ENCODE measurements around the gene NAPA. TPM values are rescaled to one million over a fixed set of nuclear protein-coding genes. Genes with fewer than 3 reads are reported as not detected.

NAPA gene
- total and polyA plus RNA-seq, 9 donors = 59.4 to 101 (median 95.0) TPM

- peaks cover 4% of the 10 kb centered on the region for H3K4me1 ChIP-seq (ENCODE audit: insufficient read depth)
- DNase-seq = no peak
- 23 to 30% (median 25%) methylated on average over 18 to 22 of the region's 22 CpGs for WGBS, 3 donors
- no peaks in the 10 kb centered on the region for H3K36me3 ChIP-seq
- H3K27me3 ChIP-seq = no peaks in the 10 kb centered on the region
- H3K4me3 ChIP-seq = no peak overlapping the region
- H3K9me3 ChIP-seq = peaks cover 0 to 4% of the 10 kb centered on the region in 2 donors
- no peak overlapping the region for H3K27ac ChIP-seq
- TF ChIP-seq EP300 (IDR thresholded peaks at IDR 0.05) = no peak
- TF ChIP-seq, protein P1, sequence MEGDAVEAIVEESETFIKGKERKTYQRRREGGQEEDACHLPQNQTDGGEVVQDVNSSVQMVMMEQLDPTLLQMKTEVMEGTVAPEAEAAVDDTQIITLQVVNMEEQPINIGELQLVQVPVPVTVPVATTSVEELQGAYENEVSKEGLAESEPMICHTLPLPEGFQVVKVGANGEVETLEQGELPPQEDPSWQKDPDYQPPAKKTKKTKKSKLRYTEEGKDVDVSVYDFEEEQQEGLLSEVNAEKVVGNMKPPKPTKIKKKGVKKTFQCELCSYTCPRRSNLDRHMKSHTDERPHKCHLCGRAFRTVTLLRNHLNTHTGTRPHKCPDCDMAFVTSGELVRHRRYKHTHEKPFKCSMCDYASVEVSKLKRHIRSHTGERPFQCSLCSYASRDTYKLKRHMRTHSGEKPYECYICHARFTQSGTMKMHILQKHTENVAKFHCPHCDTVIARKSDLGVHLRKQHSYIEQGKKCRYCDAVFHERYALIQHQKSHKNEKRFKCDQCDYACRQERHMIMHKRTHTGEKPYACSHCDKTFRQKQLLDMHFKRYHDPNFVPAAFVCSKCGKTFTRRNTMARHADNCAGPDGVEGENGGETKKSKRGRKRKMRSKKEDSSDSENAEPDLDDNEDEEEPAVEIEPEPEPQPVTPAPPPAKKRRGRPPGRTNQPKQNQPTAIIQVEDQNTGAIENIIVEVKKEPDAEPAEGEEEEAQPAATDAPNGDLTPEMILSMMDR (IDR thresholded peaks at IDR 0.05) = no peak
- TF ChIP-seq POLR2A (IDR thresholded peaks at IDR 0.05) = no peak
- intact Hi-C loops (cut with DNase I) = no loop called here
Measured at GRCh38 chr19:47444388-47444821, 70.5 kb downstream of the NAPA start.

DNA sequence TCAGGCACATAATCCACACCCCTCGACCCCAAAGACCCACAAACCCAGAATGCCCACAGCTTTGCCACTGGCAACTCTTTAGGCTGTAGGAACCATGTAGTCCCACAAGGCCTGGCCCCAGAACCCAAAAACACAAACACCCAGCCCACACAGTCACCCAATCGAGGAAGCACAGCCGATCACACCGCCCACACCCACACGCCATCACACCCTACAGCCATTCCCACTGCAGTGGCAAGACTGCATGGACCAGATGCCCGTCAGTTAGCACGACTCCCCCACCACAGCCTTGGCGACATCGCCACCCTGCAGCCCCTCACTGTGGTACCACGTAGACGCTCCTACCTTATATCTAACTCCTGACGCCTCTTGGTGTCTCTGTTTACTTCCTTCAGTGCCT, 71.5 kb downstream of the NAPA start:
- TF ChIP-seq POLR2A (IDR thresholded peaks at IDR 0.05) = no peak
- TF ChIP-seq, protein P1 (IDR thresholded peaks at IDR 0.05) = no peak
- TF ChIP-seq EP300 (IDR thresholded peaks at IDR 0.05) = no peak
- no peak overlapping the region for H3K4me3 ChIP-seq
- H3K4me1 ChIP-seq (ENCODE audit: insufficient read depth) = peaks cover 4% of the 10 kb centered on the region
- no peak for DNase-seq
- H3K9me3 ChIP-seq = peaks cover 0 to 4% of the 10 kb centered on the region in 2 donors
- WGBS, 3 donors = 52 to 69% (median 54%) methylated on average over 12 of the region's 12 CpGs
- H3K27ac ChIP-seq = no peak overlapping the region
- no peaks in the 10 kb centered on the region for H3K27me3 ChIP-seq
- H3K36me3 ChIP-seq = no peaks in the 10 kb centered on the region
- intact Hi-C loops (cut with DNase I) = no loop called here

DNA sequence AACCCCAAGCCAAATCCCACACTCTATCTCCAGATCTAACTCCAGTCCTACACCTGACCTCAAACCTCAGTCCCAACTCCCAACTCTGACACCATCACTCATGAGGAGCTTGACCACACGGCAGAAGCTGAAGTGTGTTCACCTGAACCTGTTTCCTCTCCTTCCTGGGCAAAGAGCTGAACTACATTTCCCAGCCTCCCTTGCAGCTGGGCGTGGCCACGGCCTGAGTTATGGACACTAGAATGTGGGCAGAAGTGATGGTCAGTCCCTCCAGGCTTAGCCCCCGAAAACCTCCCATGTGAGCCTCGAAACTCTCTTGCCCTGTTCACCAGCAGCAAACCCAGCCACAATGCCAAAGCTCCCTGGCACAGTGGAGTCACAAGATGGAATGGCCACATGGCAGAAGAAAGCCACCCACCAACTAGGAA, 76.1 kb downstream of the NAPA start:
- H3K4me3 ChIP-seq = no peak overlapping the region
- no peaks in the 10 kb centered on the region for H3K36me3 ChIP-seq
- no peaks in the 10 kb centered on the region for H3K9me3 ChIP-seq
- intact Hi-C loops (cut with DNase I) = loop anchor here (5.0 to 10.0 kb wide), 3 partner anchors 76 to 258 kb away; partner anchors contain the start of gene NAPA (in 2 of the 4)
- 28 to 48% (median 34%) methylated on average over 5 of the region's 5 CpGs for WGBS, 3 donors
- no peaks in the 10 kb centered on the region for H3K27me3 ChIP-seq
- no peak overlapping the region for H3K27ac ChIP-seq
- no peak for DNase-seq
- H3K4me1 ChIP-seq (ENCODE audit: insufficient read depth) = no peaks in the 10 kb centered on the region
- TF ChIP-seq, protein P1 (IDR thresholded peaks at IDR 0.05) = no peak

Other genes with a start within 250 kb of the NAPA start
- gene INAFM1, start 240.2 kb downstream of the NAPA start, total RNA-seq = 10 to 100 TPM in 6 of 7 donors, 1 to 10 TPM in 1; 9.7 to 53.3 (median 31.0) TPM
- 10 to 100 TPM in 1 of 2 donors, under 1 TPM in 1; 0.73 to 15.2 TPM for gene INAFM1, start 240.2 kb downstream of the NAPA start, polyA plus RNA-seq
- 10 to 100 TPM in 3 of 7 donors, 1 to 10 TPM in 4; 4.6 to 27.5 (median 9.4) TPM for gene C5AR1, start 205.2 kb downstream of the NAPA start, total RNA-seq
- gene C5AR1, start 205.2 kb downstream of the NAPA start, polyA plus RNA-seq = 1 to 10 TPM; 3.5 to 10.0 TPM
- 1 to 10 TPM in 6 of 7 donors, under 1 TPM in 1; 0.51 to 3.9 (median 1.3) TPM for gene C5AR2, start 182.9 kb downstream of the NAPA start, total RNA-seq
- gene C5AR2, start 182.9 kb downstream of the NAPA start, polyA plus RNA-seq = 1 to 10 TPM in 1 of 2 donors, under 1 TPM in 1; 0.41 to 1.1 TPM
- gene DHX34, start 165.7 kb downstream of the NAPA start, total RNA-seq = 10 to 100 TPM; 14.1 to 21.3 (median 17.7) TPM
- gene DHX34, start 165.7 kb downstream of the NAPA start, polyA plus RNA-seq = 10 to 100 TPM in 1 of 2 donors, 1 to 10 TPM in 1; 2.6 to 13.9 TPM
- 10 to 100 TPM; 13.3 to 30.6 (median 18.7) TPM for gene MEIS3, start 95.5 kb downstream of the NAPA start, total RNA-seq
- 10 to 100 TPM in 1 of 2 donors, 1 to 10 TPM in 1; 7.2 to 18.6 TPM for gene MEIS3, start 95.5 kb downstream of the NAPA start, polyA plus RNA-seq
- gene SLC8A2, start 43.2 kb downstream of the NAPA start, total RNA-seq = 1 to 10 TPM in 1 of 7 donors, under 1 TPM in 3, not detected in 3; 0.07 to 1.3 (median 0.39) TPM
- gene SLC8A2, start 43.2 kb downstream of the NAPA start, polyA plus RNA-seq = under 1 TPM; 0.08 to 0.60 TPM
- gene KPTN, start 30.8 kb downstream of the NAPA start, total RNA-seq = 1 to 10 TPM; 2.8 to 5.5 (median 4.4) TPM
- gene KPTN, start 30.8 kb downstream of the NAPA start, polyA plus RNA-seq = 1 to 10 TPM; 4.4 to 5.4 TPM
- gene ZNF541, start 58.1 kb upstream of the NAPA start, total RNA-seq = 1 to 10 TPM in 5 of 7 donors, under 1 TPM in 2; 0.62 to 2.5 (median 1.5) TPM
- gene ZNF541, start 58.1 kb upstream of the NAPA start, polyA plus RNA-seq = 1 to 10 TPM in 1 of 2 donors, under 1 TPM in 1; 0.97 to 1.8 TPM
- 10 to 100 TPM in 5 of 7 donors, 1 to 10 TPM in 2; 3.7 to 21.7 (median 13.1) TPM for gene BICRA, start 94.1 kb upstream of the NAPA start, total RNA-seq
- 10 to 100 TPM in 1 of 2 donors, 1 to 10 TPM in 1; 8.1 to 10.1 TPM for gene BICRA, start 94.1 kb upstream of the NAPA start, polyA plus RNA-seq
- 100 to 1,000 TPM in 5 of 7 donors, 10 to 100 TPM in 2; 28.0 to 162 (median 129) TPM for gene EHD2, start 198.4 kb upstream of the NAPA start, total RNA-seq
- 10 to 100 TPM; 62.4 to 86.0 TPM for gene EHD2, start 198.4 kb upstream of the NAPA start, polyA plus RNA-seq
- gene NOP53, start 230.5 kb upstream of the NAPA start, total RNA-seq = 100 to 1,000 TPM; 645 to 985 (median 727) TPM
- 1,000 to 10,000 TPM in 1 of 2 donors, 100 to 1,000 TPM in 1; 591 to 1,198 TPM for gene NOP53, start 230.5 kb upstream of the NAPA start, polyA plus RNA-seq

Measured in ovary (tissue), 9 donors.